Measurements from ENCODE around the gene MAN2B2. TPM values are rescaled to one million over a fixed set of nuclear protein-coding genes. Genes with fewer than 3 reads are reported as not detected.
A peak's percentile ranks its signal among the peaks of the same experiment; 100 is the strongest.

Gene MAN2B2
- 10 to 100 TPM; 36.1 to 36.7 TPM for total RNA-seq

DNA sequence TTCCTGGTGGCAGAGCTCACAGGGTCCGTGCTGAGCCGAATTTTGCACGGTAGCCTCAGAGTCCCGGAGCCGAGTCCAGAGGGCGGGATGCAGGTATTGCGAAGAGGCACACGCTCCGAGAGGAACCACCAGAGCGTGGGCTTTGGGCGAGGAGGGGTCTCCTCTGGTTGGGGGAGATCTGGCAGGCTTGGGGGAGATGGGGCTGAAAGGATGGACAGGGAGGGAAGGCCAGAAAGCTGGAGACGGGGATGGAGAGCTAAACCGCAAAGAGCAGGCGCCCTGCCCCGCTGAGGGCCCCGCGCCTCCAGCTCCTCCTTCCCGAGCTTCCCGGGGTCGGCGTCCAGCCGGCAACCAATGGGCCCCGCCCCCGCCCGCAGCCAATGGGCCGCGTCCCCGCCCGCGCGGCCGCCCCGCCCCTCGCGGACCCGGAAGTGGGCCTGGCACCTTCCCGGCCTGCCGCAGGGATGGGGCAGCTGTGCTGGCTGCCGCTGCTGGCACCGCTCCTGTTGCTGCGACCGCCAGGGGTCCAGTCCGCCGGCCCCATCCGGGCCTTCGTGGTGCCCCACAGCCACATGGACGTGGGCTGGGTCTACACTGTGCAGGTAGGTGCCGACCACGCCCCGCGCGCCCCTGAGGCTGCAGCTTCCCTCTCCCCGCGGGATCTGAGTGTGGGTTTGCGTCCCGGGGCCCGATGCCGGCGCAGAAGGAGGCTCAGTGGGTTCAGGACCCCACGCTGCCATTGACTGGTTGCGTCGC lies at the start of gene MAN2B2:
Gene MAN2B2, plus strand, starts transcription at position 443 of the 756 bp plus-strand sequence. Its CDS starts 22 bp downstream, at position 465.
- peak; percentile 81 for DNase-seq

DNA sequence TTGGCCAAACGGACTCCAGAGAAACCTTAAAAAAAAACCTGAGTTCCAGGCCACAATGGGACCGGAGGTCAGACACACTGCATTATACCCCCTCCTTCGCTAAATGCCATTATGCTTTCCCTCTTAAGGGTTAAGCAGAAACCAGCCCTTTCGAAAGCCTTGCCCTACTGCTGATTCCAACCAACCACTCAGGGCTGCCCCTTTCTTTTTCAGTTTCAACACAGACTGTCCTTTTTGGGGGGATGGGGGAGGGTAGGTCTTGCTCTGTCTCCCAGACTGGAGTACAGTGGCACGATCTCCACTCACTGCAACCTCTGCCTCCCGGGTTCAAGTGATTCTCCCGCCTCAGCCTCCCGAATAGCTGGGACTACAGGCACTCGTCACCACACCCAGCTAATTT lies 49.5 kb upstream of the MAN2B2 start:
- no peak overlapping the region for H3K4me3 Mint-ChIP-seq
- ChIA-PET POLR2A (no interaction called here), CTCF (interaction anchor here (1.1 kb wide), 1 partner anchor 185 kb away, joined by 3 read pairs; no protein-coding TSS in a partner anchor)
- no peak overlapping the region for H3K27ac Mint-ChIP-seq
- H3K36me3 Mint-ChIP-seq (ENCODE audit: low read depth), result no peaks in the 10 kb centered on the region
- H3K9me3 Mint-ChIP-seq, result no peaks in the 10 kb centered on the region
- DNase-seq, result no peak
- no peaks in the 10 kb centered on the region for H3K4me1 Mint-ChIP-seq
- H3K27me3 Mint-ChIP-seq, result no peaks in the 10 kb centered on the region

More for the DNA sequence above, at the start of gene MAN2B2:
- Mint-ChIP-seq H3K27ac (peak within 1 kb of the TSS; percentile 90), H3K27me3 (no peaks in the 10 kb centered on the region), H3K4me1 (peaks cover 14% of the 10 kb centered on the region), H3K9me3 (peaks cover 7% of the 10 kb centered on the region), H3K36me3 (ENCODE audit: low read depth) (peaks cover 23% of the 10 kb centered on the region), H3K4me3 (peak within 1 kb of the TSS; percentile 85)
- CTCF ChIA-PET, result interaction anchor here (1.3 to 1.8 kb wide), 3 partner anchors 13 to 29 kb away, joined by 3 to 6 read pairs (median 4); no protein-coding TSS in a partner anchor
- POLR2A ChIA-PET, result no interaction called here

DNA sequence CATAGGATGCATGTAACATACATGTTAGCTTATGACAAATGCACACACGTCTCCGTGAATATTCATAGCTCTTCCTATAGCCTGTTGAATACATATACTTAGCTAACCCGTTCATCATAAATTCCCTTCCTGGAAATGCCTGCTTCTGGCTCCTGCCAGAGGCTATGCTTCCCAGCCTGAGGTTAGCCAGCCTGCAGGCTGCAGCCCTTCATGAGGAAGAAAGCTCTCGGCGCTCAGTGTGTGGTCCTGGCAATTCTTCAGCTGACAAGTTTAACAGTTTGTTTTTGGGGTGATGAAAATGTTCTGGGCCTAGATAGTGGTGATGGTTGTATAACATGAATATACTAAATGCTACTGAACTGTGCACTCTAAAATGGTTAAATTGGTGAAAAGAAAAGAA lies 48.8 kb upstream of the MAN2B2 start:
- DNase-seq, result no peak
- no peak overlapping the region for H3K4me3 Mint-ChIP-seq
- no peaks in the 10 kb centered on the region for H3K4me1 Mint-ChIP-seq
- POLR2A ChIA-PET, result no interaction called here
- CTCF ChIA-PET, result no interaction called here
- H3K36me3 Mint-ChIP-seq (ENCODE audit: low read depth), result no peaks in the 10 kb centered on the region
- H3K27ac Mint-ChIP-seq, result no peak overlapping the region
- no peaks in the 10 kb centered on the region for H3K9me3 Mint-ChIP-seq
- H3K27me3 Mint-ChIP-seq, result no peaks in the 10 kb centered on the region

DNA sequence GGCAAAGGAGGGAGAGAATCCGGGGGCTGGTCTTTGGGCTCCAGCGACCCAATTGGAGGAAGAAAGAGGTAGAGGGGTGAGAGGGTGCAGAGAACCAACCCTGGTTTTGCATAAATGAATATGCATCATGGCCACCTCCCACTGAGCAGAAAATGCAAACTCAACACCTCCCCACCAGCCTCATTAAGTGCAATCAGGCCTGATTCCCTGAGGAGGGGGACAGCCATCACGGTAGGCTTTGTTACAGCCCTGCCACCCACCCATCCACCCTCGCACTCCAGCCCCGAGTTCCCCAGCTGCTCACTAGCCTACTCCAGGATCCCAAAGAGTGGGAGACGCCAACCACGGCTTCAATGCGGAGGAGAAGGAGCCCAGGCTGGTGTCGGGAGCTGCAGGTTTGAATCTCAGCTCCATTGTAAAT lies 48.3 kb upstream of the MAN2B2 start:
- H3K9me3 Mint-ChIP-seq, result no peaks in the 10 kb centered on the region
- H3K4me1 Mint-ChIP-seq, result no peaks in the 10 kb centered on the region
- no peak for DNase-seq
- CTCF ChIA-PET, result interaction anchor here (0.9 kb wide), 1 partner anchor 194 kb away, joined by 3 read pairs; no protein-coding TSS in a partner anchor
- no peak overlapping the region for H3K4me3 Mint-ChIP-seq
- no peaks in the 10 kb centered on the region for H3K27me3 Mint-ChIP-seq
- no peaks in the 10 kb centered on the region for H3K36me3 Mint-ChIP-seq (ENCODE audit: low read depth)
- POLR2A ChIA-PET, result no interaction called here
- H3K27ac Mint-ChIP-seq, result no peak overlapping the region

DNA sequence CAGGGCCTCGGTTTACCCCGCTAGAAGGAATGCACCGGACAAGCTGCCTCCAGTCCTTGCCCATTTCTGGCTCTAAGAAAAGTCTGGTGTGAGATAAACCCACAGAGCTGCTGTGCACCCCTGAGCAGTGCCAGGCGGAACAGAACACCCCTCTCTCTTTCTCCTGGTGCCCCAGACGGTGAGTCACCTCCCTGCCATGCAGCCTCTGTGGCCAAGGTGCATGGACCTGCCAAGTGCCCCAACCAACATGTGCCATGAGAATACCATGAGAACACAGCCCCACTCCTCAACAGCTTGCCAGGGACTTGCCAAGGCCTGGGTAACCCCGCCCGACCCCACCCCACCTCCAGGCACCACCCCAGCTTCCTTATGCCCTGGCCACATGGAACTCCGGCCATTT lies 47.7 kb upstream of the MAN2B2 start:
- ChIA-PET CTCF (interaction anchor here (0.9 kb wide), 1 partner anchor 195 kb away, joined by 3 read pairs; no protein-coding TSS in a partner anchor), POLR2A (no interaction called here)
- Mint-ChIP-seq H3K36me3 (ENCODE audit: low read depth) (no peaks in the 10 kb centered on the region), H3K4me3 (no peak overlapping the region), H3K4me1 (no peaks in the 10 kb centered on the region), H3K27me3 (no peaks in the 10 kb centered on the region), H3K27ac (no peak overlapping the region), H3K9me3 (no peaks in the 10 kb centered on the region)
- DNase-seq, result no peak

DNA sequence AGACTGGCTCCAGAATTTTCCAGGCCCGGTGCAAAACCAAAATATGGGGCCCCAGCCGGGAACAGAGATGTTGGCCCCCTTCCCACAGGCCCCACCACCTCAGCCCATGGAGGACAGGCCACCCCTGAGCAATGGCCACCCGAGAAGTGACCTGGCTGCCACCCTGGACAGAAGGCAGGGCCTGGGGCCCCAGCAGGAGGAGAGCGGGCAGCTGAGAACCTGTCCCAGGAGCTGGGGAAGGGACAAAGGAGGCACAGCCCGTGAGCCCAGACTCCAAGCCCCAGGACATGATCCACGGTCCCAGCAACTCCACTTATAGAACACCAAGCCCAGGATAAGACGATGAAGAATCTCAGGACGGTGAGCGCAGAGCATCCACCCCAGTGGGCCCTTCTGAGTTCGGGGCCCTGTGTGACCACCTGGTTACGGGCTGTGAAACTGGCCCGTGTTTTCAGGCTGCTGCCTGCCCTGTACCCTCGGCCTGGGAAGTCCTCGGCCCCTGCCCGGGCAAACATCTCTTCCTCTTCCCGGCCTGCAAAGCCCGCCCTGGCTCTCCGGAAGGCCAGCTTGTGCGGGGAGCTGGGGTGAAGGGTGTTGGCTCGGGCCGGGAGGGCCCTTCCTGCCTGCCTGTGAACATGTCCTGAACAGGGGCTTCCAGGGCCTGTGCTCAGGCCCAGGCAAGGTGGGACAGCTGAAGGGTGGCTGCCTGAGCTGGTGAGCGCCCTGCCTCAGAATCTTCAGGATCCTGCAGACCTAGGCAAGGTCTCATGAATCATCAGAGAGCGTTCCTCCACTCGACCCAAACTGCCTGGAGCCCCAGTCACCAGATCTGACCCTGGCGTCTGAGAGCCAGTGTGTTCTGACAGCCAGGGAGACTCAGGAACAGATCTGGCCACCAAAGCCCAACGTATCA lies 47.0 kb upstream of the MAN2B2 start:
- Mint-ChIP-seq H3K27ac (no peak overlapping the region), H3K4me3 (no peak overlapping the region), H3K36me3 (ENCODE audit: low read depth) (no peaks in the 10 kb centered on the region), H3K9me3 (no peaks in the 10 kb centered on the region), H3K4me1 (no peaks in the 10 kb centered on the region), H3K27me3 (no peaks in the 10 kb centered on the region)
- CTCF ChIA-PET, result no interaction called here
- POLR2A ChIA-PET, result no interaction called here
- no peak for DNase-seq

DNA sequence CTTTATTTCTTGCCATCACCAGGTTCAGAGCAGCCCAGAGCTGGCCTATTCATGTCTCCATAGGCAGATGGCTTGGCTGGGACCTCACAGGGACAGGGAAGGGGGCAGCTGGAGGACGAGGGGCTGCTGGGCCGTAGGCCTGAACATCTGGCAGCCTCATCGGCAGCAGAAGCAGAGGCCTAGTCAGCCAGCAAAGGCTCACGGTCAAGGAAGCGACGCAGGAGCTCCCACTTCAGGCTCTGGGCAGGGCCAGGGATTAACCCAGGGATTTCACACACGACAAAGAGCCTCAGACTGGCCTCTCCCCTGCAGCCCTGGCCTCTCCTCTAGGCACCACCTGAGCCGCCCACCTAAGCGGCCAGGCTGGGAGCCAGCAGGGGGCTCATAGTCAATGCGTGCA lies 46.0 kb upstream of the MAN2B2 start:
- no peaks in the 10 kb centered on the region for H3K27me3 Mint-ChIP-seq
- DNase-seq, result no peak
- POLR2A ChIA-PET, result no interaction called here
- CTCF ChIA-PET, result interaction anchor here (0.6 kb wide), 1 partner anchor 925 kb away, joined by 4 read pairs; no protein-coding TSS in a partner anchor
- H3K36me3 Mint-ChIP-seq (ENCODE audit: low read depth), result no peaks in the 10 kb centered on the region
- no peaks in the 10 kb centered on the region for H3K4me1 Mint-ChIP-seq
- no peak overlapping the region for H3K4me3 Mint-ChIP-seq
- H3K9me3 Mint-ChIP-seq, result no peaks in the 10 kb centered on the region
- no peak overlapping the region for H3K27ac Mint-ChIP-seq

DNA sequence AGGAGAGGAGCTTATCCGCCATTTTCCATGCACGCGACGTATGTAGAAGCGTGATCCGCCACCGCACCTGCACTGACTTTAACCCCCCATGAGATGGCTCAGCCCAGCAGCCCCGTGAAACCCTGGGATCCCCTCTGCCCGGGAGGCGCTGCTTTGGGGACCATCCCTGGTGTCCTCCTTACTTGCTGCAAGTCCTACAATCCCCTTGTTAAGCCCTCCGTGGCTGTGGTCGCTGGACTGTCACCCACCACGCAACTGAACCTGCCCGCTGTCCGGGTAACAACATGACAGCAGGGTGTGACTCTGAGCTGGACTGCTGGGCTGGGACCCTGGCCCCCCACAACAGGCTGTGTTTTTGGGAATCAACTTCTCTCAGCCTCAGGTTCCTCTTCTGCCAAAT lies 44.7 kb upstream of the MAN2B2 start:
- H3K4me3 Mint-ChIP-seq, result no peak overlapping the region
- H3K36me3 Mint-ChIP-seq (ENCODE audit: low read depth), result no peaks in the 10 kb centered on the region
- no peak for DNase-seq
- CTCF ChIA-PET, result no interaction called here
- no peaks in the 10 kb centered on the region for H3K4me1 Mint-ChIP-seq
- POLR2A ChIA-PET, result no interaction called here
- no peak overlapping the region for H3K27ac Mint-ChIP-seq
- H3K9me3 Mint-ChIP-seq, result no peaks in the 10 kb centered on the region
- H3K27me3 Mint-ChIP-seq, result no peaks in the 10 kb centered on the region

DNA sequence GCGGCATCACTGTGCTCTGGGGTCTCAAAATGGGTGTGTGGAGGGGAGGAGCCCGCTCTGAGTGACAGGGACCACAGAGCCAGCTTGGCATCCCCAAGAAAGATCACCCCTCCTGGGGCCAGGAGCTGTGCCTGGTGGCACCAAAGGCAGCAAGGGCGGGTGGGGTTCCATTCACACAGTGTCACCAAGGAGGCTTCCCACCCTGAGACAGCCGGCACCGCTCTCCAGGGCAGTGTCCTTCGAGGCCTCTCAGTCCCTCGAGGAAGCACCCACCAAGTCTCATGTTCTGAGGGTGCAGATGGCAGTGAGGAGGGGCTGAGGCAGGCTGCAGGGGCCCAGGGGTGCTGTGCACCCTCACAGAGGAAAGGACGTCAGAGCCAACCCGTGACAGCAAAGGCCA lies 44.0 kb upstream of the MAN2B2 start:
- CTCF ChIA-PET, result no interaction called here
- Mint-ChIP-seq H3K27me3 (no peaks in the 10 kb centered on the region), H3K4me1 (no peaks in the 10 kb centered on the region), H3K9me3 (no peaks in the 10 kb centered on the region), H3K36me3 (ENCODE audit: low read depth) (no peaks in the 10 kb centered on the region), H3K4me3 (no peak overlapping the region), H3K27ac (no peak overlapping the region)
- no peak for DNase-seq
- POLR2A ChIA-PET, result no interaction called here

DNA sequence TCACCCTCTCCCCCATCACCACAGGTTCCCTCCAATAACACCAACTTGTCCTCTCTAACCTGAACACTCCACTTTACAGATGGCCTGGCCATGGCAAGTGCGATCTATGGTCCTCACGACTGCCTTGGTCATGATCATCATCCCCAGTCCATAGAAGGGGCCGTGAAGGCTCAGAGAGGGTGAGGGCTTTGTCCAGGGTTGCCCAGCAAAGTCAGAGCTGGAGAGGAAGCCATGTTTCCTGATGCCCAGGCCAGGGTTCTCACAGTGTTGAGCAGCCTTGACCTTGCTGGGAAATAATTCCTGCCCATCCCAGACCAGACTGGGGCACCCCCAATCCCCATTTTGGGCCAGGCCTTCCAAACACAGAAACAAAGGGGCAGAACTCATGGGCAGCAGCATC lies 42.9 kb upstream of the MAN2B2 start:
- Mint-ChIP-seq H3K4me3 (no peak overlapping the region), H3K27me3 (no peaks in the 10 kb centered on the region), H3K27ac (no peak overlapping the region), H3K4me1 (no peaks in the 10 kb centered on the region), H3K9me3 (no peaks in the 10 kb centered on the region), H3K36me3 (ENCODE audit: low read depth) (no peaks in the 10 kb centered on the region)
- ChIA-PET POLR2A (no interaction called here), CTCF (no interaction called here)
- DNase-seq, result no peak

DNA sequence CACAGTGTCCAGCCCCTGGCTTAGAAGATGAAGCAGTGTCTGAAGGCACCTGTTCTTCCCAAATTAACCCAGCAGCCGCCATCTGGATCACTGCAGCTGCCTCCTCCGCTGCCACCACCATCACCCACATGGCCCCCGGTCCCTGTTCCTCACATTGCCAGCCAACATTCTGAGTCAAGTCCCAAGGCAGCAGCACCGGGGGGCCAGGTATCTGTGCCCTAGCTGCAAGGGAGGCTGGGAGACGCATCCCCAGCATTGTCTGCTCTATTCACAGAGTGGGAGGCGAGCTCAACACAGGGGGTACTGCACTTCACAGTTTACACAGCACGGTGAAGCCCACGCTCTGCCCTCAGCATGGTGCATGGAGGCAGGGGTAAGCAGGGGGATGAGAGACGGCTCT lies 42.3 kb upstream of the MAN2B2 start:
- Mint-ChIP-seq H3K36me3 (ENCODE audit: low read depth) (no peaks in the 10 kb centered on the region), H3K27ac (no peak overlapping the region), H3K4me1 (no peaks in the 10 kb centered on the region), H3K27me3 (no peaks in the 10 kb centered on the region), H3K4me3 (no peak overlapping the region), H3K9me3 (no peaks in the 10 kb centered on the region)
- ChIA-PET POLR2A (no interaction called here), CTCF (no interaction called here)
- DNase-seq, result no peak

DNA sequence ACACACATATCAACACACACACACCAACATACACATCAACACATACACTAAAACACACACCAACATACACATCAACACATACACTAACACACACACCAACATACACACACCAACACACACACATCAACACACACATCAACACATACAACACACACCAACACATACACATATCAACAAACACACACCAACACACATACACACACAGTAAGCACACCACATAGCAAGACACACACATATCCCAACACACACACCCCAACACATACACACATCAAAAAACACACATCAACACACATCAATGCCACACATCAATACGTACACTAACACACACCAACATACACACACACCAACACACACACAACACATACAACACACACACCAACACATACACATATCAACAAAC lies 40.9 kb upstream of the MAN2B2 start:
- H3K9me3 Mint-ChIP-seq, result no peaks in the 10 kb centered on the region
- H3K36me3 Mint-ChIP-seq (ENCODE audit: low read depth), result no peaks in the 10 kb centered on the region
- H3K4me1 Mint-ChIP-seq, result no peaks in the 10 kb centered on the region
- H3K27me3 Mint-ChIP-seq, result no peaks in the 10 kb centered on the region
- ChIA-PET CTCF (no interaction called here), POLR2A (no interaction called here)
- H3K4me3 Mint-ChIP-seq, result no peak overlapping the region
- H3K27ac Mint-ChIP-seq, result no peak overlapping the region
- DNase-seq, result no peak

DNA sequence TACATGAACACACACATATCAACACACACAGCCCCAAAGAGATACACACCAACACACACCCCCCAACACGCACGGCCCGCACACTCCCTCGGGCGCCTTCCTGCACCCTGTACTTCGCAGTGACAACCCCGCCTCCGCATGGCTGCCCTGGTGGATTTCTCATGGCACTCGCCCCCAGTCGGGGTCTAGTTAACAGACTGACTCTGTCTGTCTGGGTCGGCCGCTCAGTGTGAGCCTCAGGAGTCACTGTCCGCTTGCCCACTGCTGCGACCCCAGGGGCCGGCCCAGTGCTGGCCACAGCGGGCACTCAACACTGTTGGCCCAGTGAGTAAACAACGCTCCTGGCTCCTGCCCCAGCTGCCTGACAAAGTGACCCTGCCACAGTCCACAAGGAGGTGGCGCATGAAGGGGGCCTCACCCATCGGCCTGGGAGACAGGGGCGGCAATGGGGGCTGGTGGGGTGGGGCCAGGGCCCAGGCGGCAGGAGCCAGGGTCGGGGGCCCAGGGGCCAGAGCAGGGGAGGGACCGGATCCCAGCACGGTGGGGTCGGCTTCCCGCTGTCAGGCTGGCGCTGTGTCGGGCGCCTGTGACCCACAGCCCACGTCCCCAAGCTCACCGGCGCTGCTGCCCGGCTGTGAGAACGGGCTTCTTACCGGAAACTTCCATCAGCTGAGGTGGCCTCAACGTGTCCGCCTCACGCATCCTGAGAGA lies 40.2 kb upstream of the MAN2B2 start:
- H3K36me3 Mint-ChIP-seq (ENCODE audit: low read depth), result no peaks in the 10 kb centered on the region
- ChIA-PET POLR2A (no interaction called here), CTCF (no interaction called here)
- no peak overlapping the region for H3K4me3 Mint-ChIP-seq
- H3K4me1 Mint-ChIP-seq, result no peaks in the 10 kb centered on the region
- no peaks in the 10 kb centered on the region for H3K27me3 Mint-ChIP-seq
- H3K27ac Mint-ChIP-seq, result no peak overlapping the region
- H3K9me3 Mint-ChIP-seq, result no peaks in the 10 kb centered on the region
- no peak for DNase-seq
